Endothelial cell of umbilical vein (primary cell): ENCODE measurements around the gene SYDE1.

Source experiments
- CTCF ChIP-seq, 2 donors: IDR thresholded peaks; 1 replicate in 1 of 2; 2 replicates in 1 of 2; pipeline ENCODE4 v1.5.1; 2011; ENCODE audit warnings: low read length in 2 of 2, mild to moderate bottlenecking in 2 of 2, moderate library complexity in 2 of 2, control low read depth in 1 of 2, inconsistent platforms in 1 of 2, low read depth in 1 of 2; ENCODE audit not compliant: insufficient read depth in 1 of 2; ENCODE audit errors: extremely low read depth in 1 of 2
- EZH2 ChIP-seq: IDR thresholded peaks from 2 replicates; pipeline ENCODE4 v1.6.1; 2012; ENCODE audit warnings: borderline replicate concordance, low read depth, mild to moderate bottlenecking, moderate library complexity, low read length, inconsistent platforms; ENCODE audit not compliant: severe bottlenecking
- JUN ChIP-seq: IDR thresholded peaks from 2 replicates; pipeline ENCODE4 v1.6.1; 2011; ENCODE audit warnings: borderline replicate concordance, low read depth; ENCODE audit not compliant: insufficient read length, insufficient read depth
- POLR2A ChIP-seq: IDR thresholded peaks from 2 replicates; pipeline ENCODE4 v1.6.1; 2012; ENCODE audit warnings: low read depth, mild to moderate bottlenecking, control low read depth, low read length
- POLR2AphosphoS5 ChIP-seq: IDR thresholded peaks from 2 replicates; pipeline ENCODE4 v1.6.1; 2012; ENCODE audit warnings: low read depth, mild to moderate bottlenecking, control low read depth, low read length, moderate library complexity; ENCODE audit not compliant: insufficient read depth

DNA sequence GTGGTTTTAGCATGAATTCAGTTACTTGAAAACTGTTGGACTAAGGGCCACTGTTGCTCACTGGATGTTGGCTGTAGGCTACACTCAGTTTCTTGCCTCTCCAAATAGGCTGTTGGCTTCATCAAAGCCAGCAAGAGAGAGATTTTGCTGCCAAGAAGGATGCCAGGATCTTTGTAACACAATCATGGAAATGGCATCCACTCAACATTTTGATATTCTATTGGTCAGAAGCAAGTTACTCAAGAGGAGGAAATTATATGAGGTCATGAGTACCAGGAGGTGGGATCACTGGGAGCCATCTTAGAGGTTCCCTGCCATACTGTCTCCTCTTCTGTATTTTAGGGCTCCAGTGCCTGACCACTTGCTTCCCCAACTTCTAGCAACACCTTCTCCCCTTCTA is 30.6 kb downstream of the SYDE1 start:
- TF ChIP-seq POLR2AphosphoS5 = no peak
- no peak for TF ChIP-seq JUN
- TF ChIP-seq CTCF (IDR thresholded peaks at IDR 0.05; ENCODE audit: extremely low read depth in 1 of 2, insufficient read depth in 1 of 2, low read depth in 1 of 2, low read length in 2 of 2) = no peak
- TF ChIP-seq POLR2A = no peak
- TF ChIP-seq EZH2 = no peak
